GM21737 (cell line): Measurements from ENCODE around the gene NXPH4.

Experiments
- ATAC-seq: cut with Tn5 transposase; IDR thresholded peaks from one replicate; pipeline ENCODE4 v1.9.1; 2021; ENCODE audit warnings: mild to moderate bottlenecking, moderate library complexity; ENCODE audit not compliant: unreplicated experiment

Gene NXPH4

DNA sequence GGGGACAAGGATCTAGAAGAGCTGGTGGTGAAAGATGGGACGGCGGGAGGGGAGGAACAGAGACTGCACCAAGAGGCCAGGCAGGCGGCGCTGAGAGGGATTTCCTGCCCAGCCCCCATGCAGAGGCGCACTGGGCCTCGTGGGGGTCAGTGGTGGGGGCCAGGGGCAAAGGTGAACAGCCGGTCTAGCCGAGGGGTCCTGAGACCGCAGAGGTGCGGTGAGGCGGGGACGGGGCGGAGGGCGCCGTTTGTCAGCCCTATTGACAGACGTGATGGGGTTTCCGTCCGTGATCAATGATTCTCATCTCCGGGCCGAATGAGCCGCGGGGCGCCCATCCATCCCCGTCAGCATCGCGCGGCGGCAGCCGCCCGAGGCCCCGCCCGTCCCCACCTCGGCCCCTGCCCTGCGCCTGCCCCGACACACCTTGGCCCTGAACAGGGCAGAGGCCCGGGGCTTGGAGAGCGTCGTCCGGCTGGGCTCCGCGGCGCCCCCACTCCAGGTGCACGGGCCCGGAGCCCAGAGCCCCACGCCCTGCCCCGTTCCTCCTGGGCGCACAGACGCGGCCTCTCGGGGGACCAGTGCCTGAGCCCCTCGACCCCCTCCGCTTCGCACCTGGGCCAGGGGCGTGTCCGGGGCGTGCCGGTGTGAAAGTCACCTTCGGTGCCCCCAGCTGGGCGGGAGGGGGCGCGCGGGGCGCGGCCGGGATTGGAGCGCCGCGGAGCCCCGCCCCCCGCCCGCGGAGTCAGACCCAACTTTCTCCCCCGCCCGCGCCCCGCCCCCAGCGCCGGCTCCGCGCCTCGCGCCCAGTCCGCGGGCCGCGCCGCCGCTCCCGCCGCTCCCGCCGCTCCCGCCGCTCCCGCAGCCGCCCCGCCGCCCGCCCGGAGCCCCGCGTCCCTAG, at the start of gene NXPH4:
NXPH4 (plus strand) TSS at position 781 of the 898 bp plus-strand sequence. CDS start 176 bp downstream, outside the sequence.
- ATAC-seq = no peak

DNA sequence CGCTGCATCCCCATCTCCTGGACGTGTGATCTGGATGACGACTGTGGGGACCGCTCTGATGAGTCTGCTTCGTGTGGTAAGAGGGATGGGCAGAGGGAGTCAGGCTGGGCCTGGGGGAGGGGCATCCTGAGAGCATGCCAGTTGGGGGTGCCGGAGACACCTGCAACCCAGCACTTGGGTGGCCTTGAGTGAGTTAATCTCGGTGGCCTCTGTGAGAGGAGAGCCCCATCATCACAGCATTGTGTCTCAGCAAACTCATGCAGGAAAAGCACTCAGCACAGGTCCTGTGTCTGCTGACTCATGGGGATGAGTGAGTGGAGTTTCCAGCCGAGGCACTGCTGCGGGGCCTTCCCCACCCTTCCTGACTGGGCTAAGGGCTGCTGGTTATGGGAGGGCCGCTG, 49.6 kb upstream of the NXPH4 start:
- ATAC-seq = no peak

DNA sequence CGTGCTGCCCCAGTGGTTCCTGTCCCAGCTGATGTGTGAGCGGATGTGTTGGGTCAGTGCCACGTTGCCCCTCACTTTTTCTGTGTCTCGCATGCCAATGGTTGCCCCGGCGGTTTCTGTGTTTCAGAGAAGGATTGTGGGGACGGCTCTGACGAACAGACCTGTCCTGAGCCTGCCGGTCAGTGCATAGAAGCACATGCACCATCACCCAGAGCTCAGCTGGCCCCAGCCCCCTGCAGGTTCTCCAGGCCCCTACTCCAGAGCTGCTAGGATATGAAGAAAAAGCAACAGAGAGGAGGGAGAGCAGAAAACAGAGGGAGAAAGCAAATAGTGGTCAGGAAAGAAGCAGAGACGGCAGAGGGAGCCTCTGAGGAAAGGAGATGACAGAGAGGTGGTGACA, 48.5 kb upstream of the NXPH4 start:
- ATAC-seq = no peak

DNA sequence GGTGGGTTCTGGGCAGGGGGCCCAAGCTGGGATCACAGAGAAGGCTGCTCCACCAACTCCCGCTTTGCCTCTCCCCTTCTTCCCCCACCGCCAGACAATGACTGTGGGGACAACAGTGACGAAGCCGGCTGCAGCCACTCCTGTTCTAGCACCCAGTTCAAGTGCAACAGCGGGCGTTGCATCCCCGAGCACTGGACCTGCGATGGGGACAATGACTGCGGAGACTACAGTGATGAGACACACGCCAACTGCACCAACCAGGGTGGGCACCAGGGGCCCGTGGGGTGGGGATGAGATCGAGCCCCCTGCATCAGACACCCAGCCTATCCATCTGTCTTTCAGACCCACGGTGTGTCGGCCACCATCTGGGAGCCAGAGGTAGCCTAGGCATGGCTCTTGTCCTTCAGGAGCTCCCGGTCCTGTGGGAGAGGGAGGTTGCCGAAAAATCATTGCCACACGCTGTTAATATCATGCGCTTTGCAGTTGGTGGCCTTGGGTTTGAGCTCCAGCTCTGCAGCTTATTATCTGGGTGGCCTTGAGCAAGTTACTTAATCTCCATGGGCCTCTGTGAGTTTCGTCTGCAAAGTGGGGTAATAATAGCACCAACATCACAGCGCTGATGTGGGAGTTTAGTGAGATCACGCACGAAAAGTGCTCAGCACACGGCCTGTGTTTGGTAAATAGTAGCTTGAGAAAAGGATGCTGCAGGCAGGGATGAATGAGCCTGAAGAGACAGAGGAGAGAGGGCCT, 47.4 kb upstream of the NXPH4 start:
- no peak for ATAC-seq

DNA sequence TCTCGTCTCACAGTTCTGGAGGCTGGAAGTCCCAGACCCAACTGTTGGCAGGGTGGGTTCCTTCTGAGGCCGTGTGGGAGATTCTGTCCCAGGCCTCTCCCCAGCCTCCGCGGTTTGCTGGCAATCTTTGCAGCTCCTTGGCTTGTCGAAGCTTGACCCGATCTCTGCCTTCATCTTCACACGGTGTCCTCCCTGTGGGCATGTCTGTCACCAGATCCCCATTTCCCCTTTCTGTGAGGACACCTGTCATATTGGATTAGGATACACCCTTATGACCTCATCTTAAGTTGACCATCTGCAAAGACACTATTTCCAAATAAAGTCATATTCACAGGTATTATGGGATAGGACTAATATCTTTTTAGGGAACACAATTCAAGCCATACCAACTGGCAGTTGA, 46.6 kb upstream of the NXPH4 start:
- ATAC-seq = no peak

DNA sequence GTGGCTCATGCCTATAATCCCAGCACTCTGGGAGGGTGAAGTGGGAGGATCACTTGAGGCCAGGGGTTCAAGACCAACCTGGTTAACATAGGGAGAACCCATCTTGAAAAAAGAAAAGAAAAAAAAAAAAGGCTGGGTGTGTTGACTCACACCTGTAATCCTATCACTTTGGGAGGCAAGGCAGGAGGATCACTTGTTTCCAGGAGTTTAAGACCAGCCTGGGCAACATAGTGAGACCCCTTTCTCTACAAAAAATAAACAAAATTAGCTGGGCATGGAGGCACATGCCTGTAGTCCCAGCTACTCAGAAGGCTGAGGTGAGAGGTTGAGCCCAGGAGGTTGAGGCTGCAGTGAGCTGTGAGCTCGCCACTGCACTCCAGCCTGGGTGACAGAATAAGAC, 46.2 kb upstream of the NXPH4 start:
- ATAC-seq = no peak

DNA sequence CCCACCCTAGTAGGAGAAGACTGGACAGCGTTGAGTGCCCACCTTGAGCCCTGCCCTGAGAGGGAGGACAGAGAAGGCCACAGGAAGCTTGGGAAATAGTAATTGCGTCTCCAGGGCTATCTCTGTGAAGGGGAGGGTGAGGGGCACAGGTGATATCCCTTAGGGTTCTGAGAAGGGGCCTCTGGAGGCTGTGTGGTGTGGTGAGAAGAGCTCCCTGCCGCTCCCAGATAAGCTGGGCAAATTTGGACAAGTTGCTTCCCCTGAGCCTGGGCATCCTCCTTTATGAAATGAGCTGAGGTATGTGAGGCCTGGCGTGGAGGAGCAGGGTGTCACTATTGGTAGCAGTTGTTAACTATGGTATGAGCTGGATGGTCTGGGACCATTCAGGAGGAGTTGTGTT, 45.7 kb upstream of the NXPH4 start:
- ATAC-seq = no peak

DNA sequence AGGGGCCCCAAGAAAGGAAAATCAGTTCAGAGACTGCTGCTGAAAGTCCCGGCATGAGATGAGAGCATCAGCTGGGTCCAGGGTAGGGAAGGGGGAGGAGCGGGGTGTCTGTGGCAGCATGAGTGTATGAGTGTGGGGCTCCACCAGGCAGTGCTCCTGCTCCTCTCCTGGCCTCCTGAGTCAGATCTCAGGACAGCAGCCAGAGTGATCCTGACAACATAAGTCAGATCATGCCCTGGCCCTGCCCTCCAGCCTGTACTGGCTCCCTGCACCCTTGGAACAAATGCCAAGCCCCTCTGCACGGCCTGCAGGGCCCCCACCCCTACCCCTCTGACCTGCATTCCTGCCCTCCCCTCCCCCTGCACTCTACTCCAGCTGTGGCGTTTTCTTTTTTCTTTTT, 44.9 kb upstream of the NXPH4 start:
- no peak for ATAC-seq

DNA sequence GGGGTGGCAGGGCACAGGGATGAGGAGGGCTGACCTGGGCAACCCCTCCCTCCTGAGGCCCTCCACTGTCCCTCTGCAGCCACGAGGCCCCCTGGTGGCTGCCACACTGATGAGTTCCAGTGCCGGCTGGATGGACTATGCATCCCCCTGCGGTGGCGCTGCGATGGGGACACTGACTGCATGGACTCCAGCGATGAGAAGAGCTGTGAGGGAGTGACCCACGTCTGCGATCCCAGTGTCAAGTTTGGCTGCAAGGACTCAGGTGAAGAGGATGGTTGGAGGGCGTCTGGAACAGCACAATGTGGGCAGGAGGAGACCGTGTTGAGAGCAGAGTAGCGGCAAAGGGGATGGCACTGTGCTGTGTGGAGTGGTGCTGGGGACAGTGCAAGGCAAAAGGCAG, 43.5 kb upstream of the NXPH4 start:
- no peak for ATAC-seq

DNA sequence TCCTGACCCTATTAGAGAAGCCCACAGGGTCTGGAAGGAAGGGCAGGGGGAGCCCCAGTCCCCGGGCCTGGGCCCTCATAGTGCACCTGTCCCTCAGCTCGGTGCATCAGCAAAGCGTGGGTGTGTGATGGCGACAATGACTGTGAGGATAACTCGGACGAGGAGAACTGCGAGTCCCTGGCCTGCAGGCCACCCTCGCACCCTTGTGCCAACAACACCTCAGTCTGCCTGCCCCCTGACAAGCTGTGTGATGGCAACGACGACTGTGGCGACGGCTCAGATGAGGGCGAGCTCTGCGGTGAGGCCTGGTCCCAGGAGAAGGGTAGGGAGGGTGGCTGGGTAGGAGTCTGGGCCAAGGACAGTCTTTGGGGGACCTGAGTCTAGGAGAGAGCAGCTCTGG, 42.9 kb upstream of the NXPH4 start:
- ATAC-seq = no peak

DNA sequence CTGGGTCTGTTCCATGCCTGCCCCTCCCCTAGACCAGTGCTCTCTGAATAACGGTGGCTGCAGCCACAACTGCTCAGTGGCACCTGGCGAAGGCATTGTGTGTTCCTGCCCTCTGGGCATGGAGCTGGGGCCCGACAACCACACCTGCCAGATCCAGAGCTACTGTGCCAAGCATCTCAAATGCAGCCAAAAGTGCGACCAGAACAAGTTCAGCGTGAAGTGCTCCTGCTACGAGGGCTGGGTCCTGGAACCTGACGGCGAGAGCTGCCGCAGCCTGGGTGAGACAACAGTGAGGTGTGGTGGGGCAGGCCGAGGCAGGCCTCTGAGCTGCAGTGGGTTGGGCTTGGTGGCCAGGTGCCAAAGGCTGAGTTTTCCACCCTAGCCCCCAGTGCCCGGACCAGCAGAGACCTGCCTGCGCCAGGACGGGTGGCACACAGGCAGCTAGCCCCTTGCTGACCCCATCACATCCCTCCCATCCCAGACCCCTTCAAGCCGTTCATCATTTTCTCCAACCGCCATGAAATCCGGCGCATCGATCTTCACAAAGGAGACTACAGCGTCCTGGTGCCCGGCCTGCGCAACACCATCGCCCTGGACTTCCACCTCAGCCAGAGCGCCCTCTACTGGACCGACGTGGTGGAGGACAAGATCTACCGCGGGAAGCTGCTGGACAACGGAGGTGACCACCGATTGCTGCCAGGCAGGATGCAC, 41.0 kb upstream of the NXPH4 start:
- no peak for ATAC-seq

DNA sequence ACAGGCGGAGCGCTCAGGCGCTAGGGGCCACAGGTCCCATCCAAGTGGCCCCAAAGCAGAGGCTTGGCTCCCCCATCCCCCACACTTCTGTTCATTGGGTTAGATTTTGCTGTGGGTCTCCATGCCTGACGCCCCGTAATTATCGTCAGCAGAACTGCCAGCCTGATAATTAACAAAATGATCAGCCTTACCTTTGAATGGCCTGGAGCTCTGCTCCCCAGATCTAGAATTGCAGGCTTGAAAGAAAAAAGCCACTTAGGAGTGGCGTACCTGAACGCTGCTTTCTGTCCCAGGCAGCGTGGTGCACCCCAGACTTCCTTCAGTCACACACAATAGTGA, 40.5 kb upstream of the NXPH4 start:
- ATAC-seq = no peak

DNA sequence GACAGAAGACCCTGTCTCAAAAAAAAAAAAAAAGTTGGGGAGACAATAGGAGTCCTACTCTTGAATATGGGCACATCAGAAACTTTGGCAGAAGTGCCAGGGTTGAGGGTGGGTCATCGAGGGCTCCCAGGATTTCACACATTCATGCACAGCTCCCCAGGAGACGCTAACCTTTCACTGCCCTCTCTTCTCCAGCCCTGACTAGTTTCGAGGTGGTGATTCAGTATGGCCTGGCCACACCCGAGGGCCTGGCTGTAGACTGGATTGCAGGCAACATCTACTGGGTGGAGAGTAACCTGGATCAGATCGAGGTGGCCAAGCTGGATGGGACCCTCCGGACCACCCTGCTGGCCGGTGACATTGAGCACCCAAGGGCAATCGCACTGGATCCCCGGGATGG, 39.7 kb upstream of the NXPH4 start:
- no peak for ATAC-seq

DNA sequence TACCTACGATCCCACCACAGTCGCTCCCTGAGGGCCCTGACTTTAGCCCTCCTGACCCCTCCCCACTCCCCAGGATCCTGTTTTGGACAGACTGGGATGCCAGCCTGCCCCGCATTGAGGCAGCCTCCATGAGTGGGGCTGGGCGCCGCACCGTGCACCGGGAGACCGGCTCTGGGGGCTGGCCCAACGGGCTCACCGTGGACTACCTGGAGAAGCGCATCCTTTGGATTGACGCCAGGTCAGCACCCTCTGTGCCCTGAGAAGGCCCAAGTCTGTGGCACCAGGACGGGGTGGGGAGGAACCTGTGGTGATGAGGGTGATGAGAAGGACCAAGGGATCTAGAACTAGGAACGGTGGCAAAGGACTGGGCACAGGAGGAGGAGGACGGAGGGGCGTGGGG, 39.2 kb upstream of the NXPH4 start:
- ATAC-seq = no peak

DNA sequence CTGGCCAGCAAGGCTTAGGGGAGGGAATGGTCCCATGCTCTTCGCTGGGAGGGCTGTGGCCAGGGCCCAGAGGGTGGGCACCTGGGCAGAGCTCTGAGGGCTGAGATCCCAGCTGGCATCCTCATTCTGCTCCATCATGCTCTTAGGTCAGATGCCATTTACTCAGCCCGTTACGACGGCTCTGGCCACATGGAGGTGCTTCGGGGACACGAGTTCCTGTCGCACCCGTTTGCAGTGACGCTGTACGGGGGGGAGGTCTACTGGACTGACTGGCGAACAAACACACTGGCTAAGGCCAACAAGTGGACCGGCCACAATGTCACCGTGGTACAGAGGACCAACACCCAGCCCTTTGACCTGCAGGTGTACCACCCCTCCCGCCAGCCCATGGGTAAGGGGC, 38.4 kb upstream of the NXPH4 start:
- no peak for ATAC-seq

DNA sequence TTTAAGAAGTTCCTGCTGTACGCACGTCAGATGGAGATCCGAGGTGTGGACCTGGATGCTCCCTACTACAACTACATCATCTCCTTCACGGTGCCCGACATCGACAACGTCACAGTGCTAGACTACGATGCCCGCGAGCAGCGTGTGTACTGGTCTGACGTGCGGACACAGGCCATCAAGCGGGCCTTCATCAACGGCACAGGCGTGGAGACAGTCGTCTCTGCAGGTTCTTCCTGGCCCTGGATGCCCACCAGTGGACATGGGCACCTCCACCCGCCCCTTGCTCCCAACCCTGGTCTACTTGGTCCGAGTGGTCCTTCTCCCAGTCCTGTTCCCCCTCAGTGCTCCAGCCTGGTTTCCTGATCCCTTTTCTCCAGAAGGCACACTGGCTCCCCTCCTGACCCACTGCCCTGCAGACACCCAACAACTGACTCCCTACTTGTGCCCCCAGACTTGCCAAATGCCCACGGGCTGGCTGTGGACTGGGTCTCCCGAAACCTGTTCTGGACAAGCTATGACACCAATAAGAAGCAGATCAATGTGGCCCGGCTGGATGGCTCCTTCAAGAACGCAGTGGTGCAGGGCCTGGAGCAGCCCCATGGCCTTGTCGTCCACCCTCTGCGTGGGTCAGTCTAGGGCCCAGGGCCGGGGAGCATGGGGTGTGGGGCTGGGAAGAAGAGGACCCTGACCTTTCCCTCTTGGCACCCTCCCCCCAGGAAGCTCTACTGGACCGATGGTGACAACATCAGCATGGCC, 37.1 kb upstream of the NXPH4 start:
- no peak for ATAC-seq

DNA sequence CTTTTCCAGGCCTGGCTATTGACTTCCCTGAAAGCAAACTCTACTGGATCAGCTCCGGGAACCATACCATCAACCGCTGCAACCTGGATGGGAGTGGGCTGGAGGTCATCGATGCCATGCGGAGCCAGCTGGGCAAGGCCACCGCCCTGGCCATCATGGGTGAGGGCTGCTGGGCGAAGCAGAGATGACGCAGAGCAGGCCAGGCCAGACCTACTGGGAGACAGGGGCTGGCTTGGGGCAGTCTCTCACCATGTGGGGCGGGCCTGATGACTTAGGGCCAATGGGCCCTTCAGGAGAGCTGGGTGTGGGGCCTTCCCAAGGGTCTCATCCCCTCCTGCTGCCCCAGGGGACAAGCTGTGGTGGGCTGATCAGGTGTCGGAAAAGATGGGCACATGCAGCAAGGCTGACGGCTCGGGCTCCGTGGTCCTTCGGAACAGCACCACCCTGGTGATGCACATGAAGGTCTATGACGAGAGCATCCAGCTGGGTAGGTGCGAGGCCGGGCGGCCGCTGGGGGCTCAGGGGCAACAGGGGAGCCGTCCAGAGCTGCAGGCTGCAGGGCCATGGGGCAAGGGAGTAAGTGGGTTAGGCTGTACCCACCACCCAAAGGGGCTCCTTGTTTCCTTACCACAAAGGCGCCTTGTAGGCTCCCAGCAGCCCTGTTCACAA, 36.1 kb upstream of the NXPH4 start:
- no peak for ATAC-seq

DNA sequence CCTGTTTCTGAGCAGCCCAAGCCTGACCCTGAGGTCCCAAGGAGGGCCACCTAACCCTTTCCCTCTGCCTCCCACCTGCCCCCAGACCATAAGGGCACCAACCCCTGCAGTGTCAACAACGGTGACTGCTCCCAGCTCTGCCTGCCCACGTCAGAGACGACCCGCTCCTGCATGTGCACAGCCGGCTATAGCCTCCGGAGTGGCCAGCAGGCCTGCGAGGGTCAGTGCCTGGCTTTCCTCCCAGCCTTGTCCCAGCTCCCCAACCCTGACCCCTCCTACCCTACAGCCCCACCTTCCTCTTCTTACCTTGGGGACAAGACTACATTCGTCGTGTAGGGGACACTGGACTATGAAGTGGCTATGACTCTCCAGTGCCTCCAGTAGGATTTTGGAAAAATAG, 35.5 kb upstream of the NXPH4 start:
- ATAC-seq = no peak

DNA sequence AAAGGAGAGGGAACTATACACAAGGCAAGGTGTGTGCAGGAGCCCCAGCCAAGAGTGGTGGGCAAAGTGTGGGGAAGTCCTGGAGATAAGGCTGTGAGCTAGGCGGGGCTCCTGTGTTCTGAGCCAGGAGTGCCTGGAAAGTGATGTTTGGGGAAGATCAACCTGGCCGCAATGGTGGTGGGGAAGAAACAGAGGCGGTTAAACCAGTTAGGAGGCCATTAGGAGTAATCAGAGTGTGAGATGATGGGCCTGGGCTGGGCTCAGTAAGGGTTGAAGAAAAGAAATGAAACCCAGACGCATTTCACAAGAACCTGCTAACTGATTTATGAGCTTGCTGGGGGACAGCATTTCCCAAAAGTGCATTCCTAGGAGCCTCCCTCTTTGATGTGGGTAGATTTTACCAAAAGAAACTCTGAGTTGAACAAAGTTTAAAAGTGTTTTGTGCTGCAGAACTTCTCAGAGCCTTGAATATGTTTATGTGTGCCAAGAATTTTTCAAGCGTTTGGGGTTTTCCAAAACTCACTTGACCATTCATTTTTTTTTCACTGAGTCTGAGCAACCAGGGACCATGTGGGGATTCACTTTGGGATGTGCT, 34.9 kb upstream of the NXPH4 start:
- no peak for ATAC-seq

DNA sequence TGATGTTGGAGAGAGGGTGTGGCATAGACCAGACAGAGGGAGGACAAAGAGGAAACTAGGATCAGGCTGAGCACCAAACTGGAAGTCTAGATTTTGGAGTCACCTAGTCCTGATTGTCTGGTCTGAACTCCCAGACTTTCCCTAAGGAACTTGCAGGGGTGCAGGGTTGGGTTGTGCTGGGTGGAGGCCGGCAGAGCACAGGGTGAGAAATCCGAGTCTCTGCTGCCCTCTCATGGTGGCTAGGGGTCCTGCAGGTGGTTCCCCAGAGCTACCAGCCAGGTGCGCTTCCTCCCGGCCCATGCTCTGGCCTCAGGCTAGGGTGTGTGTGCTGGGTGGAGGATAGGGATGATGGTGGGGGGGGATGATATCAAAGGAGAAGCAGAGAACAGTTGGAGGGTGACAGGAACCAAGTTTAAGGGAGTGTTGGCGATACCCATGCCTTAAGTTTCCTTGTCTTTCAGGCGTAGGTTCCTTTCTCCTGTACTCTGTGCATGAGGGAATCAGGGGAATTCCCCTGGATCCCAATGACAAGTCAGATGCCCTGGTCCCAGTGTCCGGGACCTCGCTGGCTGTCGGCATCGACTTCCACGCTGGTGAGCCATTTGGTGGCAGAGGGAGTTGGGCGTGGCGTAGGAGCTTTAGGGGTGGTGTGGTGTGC, 33.5 kb upstream of the NXPH4 start:
- ATAC-seq = peak; percentile 80
